K562 (cell line): Measurements from ENCODE around the gene DCTN1. TPM values are rescaled to one million over a fixed set of nuclear protein-coding genes. Genes with fewer than 3 reads are reported as not detected.

ENCODE experiments used
- ATAC-seq: fragments of 200-7000 bp; cut with Tn5 transposase; 3 replicates; pipeline ENCODE4 v1.9.1; 2020; ENCODE audit warnings: moderate library complexity
- BruUV-seq: library from RNA; stranded (reverse); fragments of 400-500 nt; replicated peaks from 2 replicates; lab custom pipeline; 2021; lab: Mats Ljungman, UMichigan
- CTCF ChIA-PET: fragments of 300-600 bp; formaldehyde crosslinking; extraction: SDS; loops from one replicate; lab custom pipeline; 2021; ENCODE audit warnings: low intra/inter-chr PET ratio; lab: Yijun Ruan, JAX
- POLR2A ChIA-PET: fragments of 300-600, 350-650 bp; sonication (Branson Sonifier 250); formaldehyde crosslinking; extraction: SDS; loops from one replicate; lab custom pipeline; 2021; ENCODE audit warnings: antibody characterized with exemption, inconsistent platforms; lab: Yijun Ruan, JAX
- DNase-seq, 4 experiments: peaks; one replicate each; pipeline versions ENCODE4 v3.0.0 to v3.0.0-alpha.2; 2011 to 2018; ENCODE audit warnings: low spot score in 3 of 4, mixed read lengths in 3 of 4; ENCODE audit errors: extremely low read depth in 1 of 4
- FAIRE-seq: peaks from 2 replicates; lab custom pipeline; 2011; peaks lifted over from hg19 to GRCh38; lab: Jason Lieb, UNC
- H2AFZ ChIP-seq: 2 replicates; pipeline ENCODE4 v1.6.0; 2011; ENCODE audit warnings: low read depth, low read length, control low read depth, inconsistent platforms
- H3K27ac ChIP-seq: fragments of 200-600 bp; 3 replicates; pipeline ENCODE4 v1.8.0; 2011; ENCODE audit warnings: low read depth, mild to moderate bottlenecking, control low read depth, inconsistent platforms, low read length, moderate library complexity, mixed read lengths; ENCODE audit errors: extremely low read depth
- H3K27me3 ChIP-seq, 2 experiments: fragments of 300-600 bp in 1 of 2; 2 replicates in 1 of 2; 3 replicates in 1 of 2; pipeline versions ENCODE4 v1.6.0 to v1.8.0; 2011; ENCODE audit warnings: inconsistent platforms in 2 of 2, low read length in 2 of 2, mild to moderate bottlenecking in 1 of 2, mixed read lengths in 1 of 2, moderate library complexity in 1 of 2; ENCODE audit not compliant: control insufficient read depth in 2 of 2, insufficient read depth in 2 of 2
- H3K36me3 ChIP-seq: fragments of 300-600 bp; 3 replicates; pipeline ENCODE4 v1.8.0; 2011; ENCODE audit warnings: mild to moderate bottlenecking, low read length, inconsistent platforms; ENCODE audit not compliant: control insufficient read depth, insufficient read depth
- H3K4me1 ChIP-seq, 2 experiments: fragments of 200-600 bp in 1 of 2; replicated peaks in 1 of 2; 2 replicates in 1 of 2; 3 replicates in 1 of 2; pipeline versions ENCODE4 v1.5.1 to v1.8.0; 2011; ENCODE audit warnings: inconsistent platforms in 2 of 2, low read length in 2 of 2, mild to moderate bottlenecking in 1 of 2, mixed read lengths in 1 of 2, moderate library complexity in 1 of 2; ENCODE audit not compliant: control insufficient read depth in 2 of 2, insufficient read depth in 2 of 2
- H3K4me2 ChIP-seq: 2 replicates; pipeline ENCODE4 v1.6.1; 2011; ENCODE audit warnings: low read length, control low read depth, inconsistent platforms, mixed read lengths; ENCODE audit not compliant: insufficient read depth
- H3K4me3 ChIP-seq: fragments of 200-600 bp; sonication (generic), shearing (Covaris generic); 2 replicates; pipeline ENCODE4 v1.5.1; 2016; ENCODE audit warnings: control low read depth, inconsistent platforms
- H3K79me2 ChIP-seq: fragments of 200-600 bp; 3 replicates; pipeline ENCODE4 v1.8.0; 2011; ENCODE audit warnings: low read length, inconsistent platforms; ENCODE audit not compliant: control insufficient read depth, insufficient read depth
- H3K9ac ChIP-seq, 2 experiments: 2 replicates each; pipeline versions ENCODE4 v1.6.0 to v1.6.1; 2011; ENCODE audit warnings: low read depth in 2 of 2, low read length in 2 of 2, control low read depth in 1 of 2, inconsistent platforms in 1 of 2, mild to moderate bottlenecking in 1 of 2, mixed read lengths in 1 of 2; ENCODE audit not compliant: insufficient read depth in 1 of 2
- H3K9me1 ChIP-seq: one replicate; pipeline ENCODE4 v1.6.0; 2011; ENCODE audit warnings: inconsistent platforms, mild to moderate bottlenecking, low read length, moderate library complexity; ENCODE audit not compliant: control insufficient read depth, insufficient read depth
- H3K9me3 ChIP-seq: replicated peaks from 2 replicates; pipeline ENCODE4 v1.5.1; 2011; ENCODE audit warnings: low read depth, low read length, inconsistent platforms; ENCODE audit not compliant: control insufficient read depth, insufficient read depth
- H4K20me1 ChIP-seq: replicated peaks from 2 replicates; pipeline ENCODE4 v1.6.1; 2011; ENCODE audit warnings: low read length, inconsistent platforms, mixed read lengths; ENCODE audit not compliant: control insufficient read depth, insufficient read depth
- AFF4 ChIP-seq: sonication (generic); formaldehyde crosslinking; IDR thresholded peaks from 2 replicates; pipeline ENCODE4 v1.8.0; 2023; ENCODE audit warnings: mild to moderate bottlenecking, missing genetic modification reagents
- ATF1 ChIP-seq, 2 experiments: fragments of 450-650 bp in 1 of 2; IDR thresholded peaks; 2 replicates each; pipeline ENCODE4 v1.6.1; 2016; ENCODE audit warnings: missing compliant biosample characterization in 1 of 2, missing genetic modification characterization in 1 of 2
- ETS1 ChIP-seq: conservative IDR thresholded peaks from 2 replicates; pipeline ENCODE4 v1.6.1; 2011; ENCODE audit warnings: low read depth, mild to moderate bottlenecking, low read length; ENCODE audit not compliant: control insufficient read depth
- MAFF ChIP-seq: IDR thresholded peaks from 2 replicates; pipeline ENCODE4 v1.6.1; 2012; ENCODE audit warnings: low read length, improper control_type of control experiment
- NFE2L1 ChIP-seq: fragments of 450-650 bp; IDR thresholded peaks from 2 replicates; pipeline ENCODE4 v1.6.1; 2016; ENCODE audit warnings: missing genetic modification characterization, low read depth, mild to moderate bottlenecking, missing compliant biosample characterization, moderate library complexity, borderline replicate concordance
- NR2C2 ChIP-seq, 2 experiments: fragments of 200-800 bp in 1 of 2; sonication (Bioruptor generic) in 1 of 2; sonication (generic) in 1 of 2; formaldehyde crosslinking in 1 of 2; IDR thresholded peaks; 2 replicates each; pipeline versions ENCODE4 v1.6.1 to v1.8.0; 2016 to 2022; ENCODE audit warnings: mild to moderate bottlenecking in 1 of 2, missing compliant biosample characterization in 1 of 2, missing genetic modification characterization in 1 of 2, missing genetic modification reagents in 1 of 2
- ZBTB7A ChIP-seq: IDR thresholded peaks from 2 replicates; pipeline ENCODE4 v1.6.1; 2011; ENCODE audit warnings: low read depth, mild to moderate bottlenecking, low read length, moderate library complexity, borderline replicate concordance; ENCODE audit not compliant: control insufficient read depth
- ZNF165 ChIP-seq: fragments of 250-450 bp; sonication (Bioruptor Pico); IDR thresholded peaks from 2 replicates; pipeline ENCODE4 v1.4.0; 2020; ENCODE audit warnings: borderline replicate concordance
- ZNF395 ChIP-seq: fragments of 200-800 bp; sonication (Bioruptor generic); IDR thresholded peaks from 2 replicates; pipeline ENCODE4 v1.6.1; 2017; ENCODE audit warnings: missing genetic modification characterization, missing compliant biosample characterization
- ZNF780A ChIP-seq: fragments of 250-450 bp; sonication (Bioruptor Pico); IDR thresholded peaks from 2 replicates; pipeline ENCODE4 v1.5.0; 2021; ENCODE audit warnings: mild to moderate bottlenecking
- WGBS: fragments of 100-300 bp; shearing (Covaris generic); methylation state at CpG from one replicate; pipeline ENCODE4 v1.1.6; 2016; ENCODE audit warnings: low coverage, mixed read lengths; ENCODE audit not compliant: insufficient coverage; ENCODE audit errors: missing lambda C conversion rate; 5-methylcytosine and 5-hydroxymethylcytosine counted together
- in situ Hi-C: fragments of 300-500 bp; cut with MboI; formaldehyde crosslinking; loops from 4 replicates; pipeline ENCODE4 v1.15.0; 2018; ENCODE audit warnings: inconsistent platforms, mixed read lengths
- intact Hi-C: fragments of 100-400 bp; cut with micrococcal nuclease; formaldehyde crosslinking; loops from 2 replicates; pipeline ENCODE4 v1.14.2; 2022
- polyA plus RNA-seq, 8 experiments: library from polyadenylated mRNA; depleted of rRNA in 4 of 8; stranded (reverse) in 5 of 8; unstranded in 3 of 8; fragments of >200 nt; fragmentation: Nextera tagmentation in 2 of 8; fragmentation: Illumina TruSeq in 1 of 8; extraction: Ambion mirVana in 2 of 8; extraction: Trizol in 1 of 8; gene quantifications; 2 replicates each; pipeline versions ENCODE4 v1.2.1 to v1.2.3, GENCODE V29; 2011 to 2014; ENCODE audit warnings: inconsistent platforms in 1 of 8, missing spikeins in 1 of 8
- total RNA-seq, 7 experiments: library from RNA; depleted of rRNA in 6 of 7; stranded (reverse); fragments of >200 nt in 6 of 7; fragmentation: Illumina TruSeq in 2 of 7; extraction: Trizol in 2 of 7; gene quantifications; 2 replicates each; pipeline versions ENCODE4 v1.2.1 to v1.2.3, GENCODE V29; 2011 to 2021; ENCODE audit warnings: low replicate concordance in 1 of 7

The DCTN1 gene
- total and polyA plus RNA-seq, 9 of the 15 experiments (the other 6 are each of a cell fraction or from before 2014, with no cell fraction given) = 23.9 to 71.7 (median 45.0) TPM

GRCh38 chr2:74391209-74391579 is 11.1 kb upstream of the DCTN1 start (continued):
- no peak for TF ChIP-seq NR2C2 (CRISPR knock-in tag; IDR thresholded peaks at IDR 0.05)
- peak; percentile 25; the same call in 1 of the 2 replicates for TF ChIP-seq NR2C2 (tag; IDR thresholded peaks at IDR 0.05)
- TF ChIP-seq ZNF395 (CRISPR knock-in tag) = 0 out of 2 replicates have a peak, but pooled peaks have one; percentile 0

GRCh38 chr2:74390606-74391005 is 10.5 kb upstream of the DCTN1 start:
- Histone ChIP-seq H3K27me3 (no peaks in the 10 kb centered on the region), H2AFZ (no peak overlapping the region), H3K36me3 (peaks cover under 1% of the 10 kb centered on the region; the same call in 1 of the 3 replicates), H3K4me3 (0 out of 2 replicates have a peak overlapping the region, but pooled peaks have one; percentile 66), H3K9me3 (no peaks in the 10 kb centered on the region), H3K9ac (no peak overlapping the region), H3K9me1 (no peaks in the 10 kb centered on the region), H3K27ac (no peak overlapping the region), H3K79me2 (peaks cover 26% of the 10 kb centered on the region), H3K4me2 (no peak overlapping the region; the same call in 1 of the 2 replicates), H4K20me1 (0 out of 2 replicates have a peak, but pooled peaks cover 3% of the 10 kb centered on the region), H3K4me1 (peaks cover 3 to 17% of the 10 kb centered on the region in 2 experiments; a peak in 3 of 5 replicates)
- FAIRE-seq = no peak
- 61% methylated on average over 5 of the region's 5 CpGs for WGBS
- CTCF ChIA-PET = no interaction called here
- ATAC-seq = no peak
- DNase-seq = no peak
- in situ Hi-C loops (no loop called here), intact Hi-C loops (loop anchor here (5.0 to 10.0 kb wide), 3 partner anchors 123 to 566 kb away; partner anchors contain the start of gene STAMBP)
- POLR2A ChIA-PET = interaction anchor here (0.6 to 2.6 kb wide), 6 partner anchors 7 to 539 kb away, joined by 3 to 13 read pairs (median 4); partner anchors contain the start of gene DCTN1
- BruUV-seq = no TSS peak
- no peak for TF ChIP-seq AFF4
- TF ChIP-seq ZBTB7A = no peak
- TF ChIP-seq ZNF780A (CRISPR knock-in tag) = no peak
- TF ChIP-seq NR2C2 (CRISPR knock-in tag; IDR thresholded peaks at IDR 0.05) = no peak
- TF ChIP-seq NR2C2 (tag; IDR thresholded peaks at IDR 0.05) = no peak
- TF ChIP-seq ZNF165 = no peak
- TF ChIP-seq NFE2L1 = no peak
- TF ChIP-seq ATF1 (CRISPR knock-in tag; IDR thresholded peaks at IDR 0.05) = no peak
- TF ChIP-seq ATF1 (tag; IDR thresholded peaks at IDR 0.05) = no peak
- no peak for TF ChIP-seq MAFF
- no peak for TF ChIP-seq ETS1
